B cell (primary cell): Measurements from ENCODE around the gene USP53. TPM values are rescaled to one million over a fixed set of nuclear protein-coding genes. Genes with fewer than 3 reads are reported as not detected.
"Not testable (repeated sequence)": the region's sequence is repeated elsewhere in the genome, so short reads cannot be mapped to it uniquely, and the experiment has no call there.

ENCODE experiments used
- ATAC-seq: fragments of 200-7000 bp; cut with Tn5 transposase; one replicate; pipeline ENCODE4 v1.10.0; 2021; ENCODE audit warnings: low read depth, mild to moderate bottlenecking, moderate number of reproducible peaks, moderate library complexity
- CTCF ChIA-PET: fragments of 350-600 bp; sonication (Branson Sonifier 250); formaldehyde crosslinking; loops from one replicate; lab custom pipeline; 2021; ENCODE audit warnings: antibody characterized with exemption, inconsistent platforms; lab: Charles Lee
- POLR2A ChIA-PET: fragments of 350-600 bp; sonication (Branson Sonifier 250); formaldehyde crosslinking; loops from one replicate; lab custom pipeline; 2021; ENCODE audit warnings: antibody characterized with exemption; lab: Charles Lee
- DNase-seq: peaks from one replicate; pipeline ENCODE4 v3.0.0; 2013
- H2AFZ ChIP-seq: 2 replicates; pipeline ENCODE4 v1.6.1; 2012; ENCODE audit warnings: mild to moderate bottlenecking, low read depth, low read length; ENCODE audit not compliant: insufficient read depth, poor library complexity, severe bottlenecking
- H3K27ac ChIP-seq, 2 donors: 1 replicate in 1 of 2; 2 replicates in 1 of 2; pipeline ENCODE4 v1.5.1; 2012 to 2013; ENCODE audit warnings: low read length in 2 of 2, mild to moderate bottlenecking in 2 of 2, moderate library complexity in 1 of 2
- H3K27me3 ChIP-seq, 4 experiments: fragments of 200-600 bp in 1 of 4; sonication (generic) in 1 of 4; replicated peaks in 1 of 4; 1 replicate in 2 of 4; 2 replicates in 2 of 4; pipeline versions ENCODE4 v1.6.1 to v1.7.0; 2013 to 2016; ENCODE audit warnings: low read length in 3 of 4, mild to moderate bottlenecking in 2 of 4, mixed read lengths in 1 of 4, moderate library complexity in 1 of 4; ENCODE audit not compliant: insufficient read depth in 4 of 4, control insufficient read depth in 3 of 4; ENCODE audit errors: control extremely low read depth in 1 of 4
- H3K36me3 ChIP-seq, 2 experiments: replicated peaks in 1 of 2; 1 replicate in 1 of 2; 2 replicates in 1 of 2; pipeline versions ENCODE4 v1.6.1 to v1.7.1; 2013; ENCODE audit warnings: low read length in 1 of 2; ENCODE audit not compliant: insufficient read depth in 2 of 2, control insufficient read depth in 1 of 2; ENCODE audit errors: control extremely low read depth in 1 of 2, extremely low read depth in 1 of 2
- H3K4me1 ChIP-seq, 2 donors: fragments of 200-600 bp in 1 of 2; sonication (generic) in 1 of 2; 1 replicate in 1 of 2; 2 replicates in 1 of 2; pipeline versions ENCODE4 v1.5.1 to v1.6.1; 2013 to 2017; ENCODE audit warnings: low read length in 2 of 2; ENCODE audit not compliant: control insufficient read depth in 2 of 2, insufficient read depth in 2 of 2
- H3K4me2 ChIP-seq: replicated peaks from 2 replicates; pipeline ENCODE3; 2012; ENCODE audit warnings: mild to moderate bottlenecking, low read depth, low read length; ENCODE audit not compliant: poor library complexity, severe bottlenecking
- H3K4me3 ChIP-seq, 5 experiments: fragments of 200-600 bp in 1 of 5; sonication (generic) in 1 of 5; 1 replicate in 3 of 5; 2 replicates in 2 of 5; pipeline versions ENCODE4 v1.5.1 to v1.7.0; 2011 to 2016; ENCODE audit warnings: low read length in 4 of 5, mild to moderate bottlenecking in 4 of 5, low read depth in 2 of 5, control low read depth in 1 of 5, moderate library complexity in 1 of 5; ENCODE audit not compliant: insufficient read depth in 1 of 5; ENCODE audit errors: control extremely low read depth in 1 of 5, extremely low read depth in 1 of 5
- H3K79me2 ChIP-seq: fragments of 200-600 bp; sonication (generic); one replicate; pipeline ENCODE4 v1.6.0; 2016; ENCODE audit warnings: low read length; ENCODE audit not compliant: control insufficient read depth, insufficient read depth
- H3K9ac ChIP-seq: fragments of 200-600 bp; sonication (generic); 2 replicates; pipeline ENCODE4 v1.6.1; 2017; ENCODE audit warnings: mild to moderate bottlenecking, low read length, moderate library complexity
- H3K9me3 ChIP-seq, 3 donors: one replicate each; pipeline versions ENCODE4 v1.6.1 to v1.7.1; 2013; ENCODE audit warnings: low read length in 2 of 3; ENCODE audit not compliant: control insufficient read depth in 2 of 3, insufficient read depth in 1 of 3; ENCODE audit errors: control extremely low read depth in 1 of 3
- H4K20me1 ChIP-seq: 2 replicates; pipeline ENCODE4 v1.6.0; 2012; ENCODE audit warnings: mild to moderate bottlenecking, low read length; ENCODE audit not compliant: insufficient read depth, control insufficient read depth, poor library complexity, severe bottlenecking
- H3K27ac Mint-ChIP-seq: one replicate; pipeline ENCODE4 v1.8.0; 2021; ENCODE audit warnings: mixed read lengths
- H3K27me3 Mint-ChIP-seq: one replicate; pipeline ENCODE4 v1.8.0; 2021; ENCODE audit warnings: mixed read lengths
- H3K4me1 Mint-ChIP-seq: one replicate; pipeline ENCODE4 v1.8.0; 2021; ENCODE audit warnings: mixed read lengths
- H3K4me3 Mint-ChIP-seq: one replicate; pipeline ENCODE4 v1.8.0; 2021; ENCODE audit warnings: mixed read lengths
- H3K9me3 Mint-ChIP-seq: one replicate; pipeline ENCODE4 v1.8.0; 2022; ENCODE audit warnings: mixed read lengths; ENCODE audit not compliant: insufficient read depth
- EZH2 ChIP-seq: IDR thresholded peaks from 2 replicates; pipeline ENCODE4 v1.6.1; 2012; ENCODE audit warnings: borderline replicate concordance, low read depth, mild to moderate bottlenecking, moderate library complexity, low read length; ENCODE audit not compliant: insufficient read depth, poor library complexity, severe bottlenecking
- WGBS: methylation state at CpG from one replicate; pipeline ENCODE4 v1.1.5; 2013; ENCODE audit warnings: missing lambda C conversion rate; ENCODE audit not compliant: insufficient coverage; 5-methylcytosine and 5-hydroxymethylcytosine counted together
- intact Hi-C: fragments of 100-400 bp; cut with micrococcal nuclease; formaldehyde crosslinking; loops from one replicate; pipeline ENCODE4 v1.10.0; 2022
- polyA plus RNA-seq: library from polyadenylated mRNA; depleted of rRNA; stranded (reverse); fragments of >200 nt; gene quantifications from 2 replicates; pipeline ENCODE4 v1.2.3, GENCODE V29; 2012
- total RNA-seq, 2 donors: library from RNA; stranded (reverse); fragments of 120-200 nt in 1 of 2; gene quantifications; 1 replicate in 1 of 2; 2 replicates in 1 of 2; pipeline versions ENCODE4 v1.2.3 to v1.2.4, GENCODE V29; 2013 to 2022
- TF ChIP-seq, protein P1 (sequence below): fragments of 200-600 bp; IDR thresholded peaks from one replicate; pipeline ENCODE4 v1.8.0; 2022; ENCODE audit warnings: antibody characterized with exemption, mild to moderate bottlenecking

The USP53 gene
- total and polyA plus RNA-seq, 2 donors (not counting 1 experiment from before 2014, with no cell fraction given) = 12.9 to 45.0 TPM

DNA sequence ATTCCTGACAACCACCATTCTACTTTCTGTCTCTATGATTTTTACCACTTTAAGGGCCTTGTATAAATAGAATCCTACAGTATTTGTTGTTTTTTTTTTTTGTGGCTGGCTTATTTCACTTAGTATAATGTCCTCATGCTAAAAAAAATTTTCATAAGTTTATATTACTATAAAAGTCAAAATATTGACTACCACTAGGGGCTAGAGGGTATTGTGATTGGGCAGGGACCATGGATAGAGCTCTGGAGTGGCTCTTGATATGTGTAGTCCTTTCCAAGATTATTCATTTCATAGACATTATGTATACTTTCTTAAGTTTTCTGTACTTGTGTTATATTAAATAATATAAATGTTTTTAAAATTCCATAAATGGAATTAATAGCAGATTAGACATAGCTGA lies 42.3 kb upstream of the USP53 start:
- Histone ChIP-seq H3K27ac (no peak overlapping the region), H3K36me3 (no peaks in the 10 kb centered on the region), H3K4me3 (no peak overlapping the region), H3K4me2 (no peak overlapping the region), H4K20me1 (no peaks in the 10 kb centered on the region), H3K79me2 (no peaks in the 10 kb centered on the region), H3K27me3 (no peaks in the 10 kb centered on the region), H2AFZ (no peak overlapping the region), H3K9me3 (peaks cover 0 to 1% (median 0%) of the 10 kb centered on the region in 3 donors), H3K4me1 (no peaks in the 10 kb centered on the region), H3K9ac (no peak overlapping the region)
- ATAC-seq (no peak), DNase-seq (no peak)
- POLR2A ChIA-PET = no interaction called here
- TF ChIP-seq EZH2 = no peak
- TF ChIP-seq, protein P1, sequence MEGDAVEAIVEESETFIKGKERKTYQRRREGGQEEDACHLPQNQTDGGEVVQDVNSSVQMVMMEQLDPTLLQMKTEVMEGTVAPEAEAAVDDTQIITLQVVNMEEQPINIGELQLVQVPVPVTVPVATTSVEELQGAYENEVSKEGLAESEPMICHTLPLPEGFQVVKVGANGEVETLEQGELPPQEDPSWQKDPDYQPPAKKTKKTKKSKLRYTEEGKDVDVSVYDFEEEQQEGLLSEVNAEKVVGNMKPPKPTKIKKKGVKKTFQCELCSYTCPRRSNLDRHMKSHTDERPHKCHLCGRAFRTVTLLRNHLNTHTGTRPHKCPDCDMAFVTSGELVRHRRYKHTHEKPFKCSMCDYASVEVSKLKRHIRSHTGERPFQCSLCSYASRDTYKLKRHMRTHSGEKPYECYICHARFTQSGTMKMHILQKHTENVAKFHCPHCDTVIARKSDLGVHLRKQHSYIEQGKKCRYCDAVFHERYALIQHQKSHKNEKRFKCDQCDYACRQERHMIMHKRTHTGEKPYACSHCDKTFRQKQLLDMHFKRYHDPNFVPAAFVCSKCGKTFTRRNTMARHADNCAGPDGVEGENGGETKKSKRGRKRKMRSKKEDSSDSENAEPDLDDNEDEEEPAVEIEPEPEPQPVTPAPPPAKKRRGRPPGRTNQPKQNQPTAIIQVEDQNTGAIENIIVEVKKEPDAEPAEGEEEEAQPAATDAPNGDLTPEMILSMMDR = no peak
- CTCF ChIA-PET = no interaction called here
- Mint-ChIP-seq H3K4me1 (no peaks in the 10 kb centered on the region), H3K9me3 (no peaks in the 10 kb centered on the region), H3K27ac (no peak overlapping the region), H3K27me3 (no peaks in the 10 kb centered on the region), H3K4me3 (no peak overlapping the region)
- intact Hi-C loops = no loop called here

DNA sequence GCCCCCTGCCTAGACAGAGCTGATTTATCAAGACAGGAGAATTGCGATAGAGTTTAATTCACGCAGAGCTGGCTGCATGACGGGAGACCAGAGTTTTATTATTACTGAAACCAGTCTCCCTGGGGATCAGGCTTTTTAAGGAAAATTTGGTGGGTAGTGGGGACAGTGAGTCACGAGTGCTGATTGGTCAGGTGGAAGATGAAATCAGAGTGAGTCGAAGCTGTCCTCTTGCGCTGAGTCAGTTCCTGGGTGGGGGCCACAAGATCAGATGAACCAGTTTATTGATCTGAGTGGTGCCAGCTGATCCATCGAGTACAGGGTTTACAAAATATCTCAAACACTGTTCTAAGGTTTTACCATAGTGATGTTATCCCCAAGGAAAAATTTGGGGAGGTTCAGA lies 40.3 kb upstream of the USP53 start:
- no peaks in the 10 kb centered on the region for H3K27me3 Mint-ChIP-seq
- no peak overlapping the region for H3K27ac ChIP-seq
- peaks cover 0 to under 1% (median 0%) of the 10 kb centered on the region in 3 donors for H3K9me3 ChIP-seq
- no peaks in the 10 kb centered on the region for H3K79me2 ChIP-seq
- no peak overlapping the region for H3K4me3 ChIP-seq
- H3K9ac ChIP-seq = no peak overlapping the region
- H3K27me3 ChIP-seq = no peaks in the 10 kb centered on the region
- no peak overlapping the region for H3K27ac Mint-ChIP-seq
- CTCF ChIA-PET = no interaction called here
- H3K9me3 Mint-ChIP-seq = no peaks in the 10 kb centered on the region
- H2AFZ ChIP-seq = no peak overlapping the region
- POLR2A ChIA-PET = no interaction called here
- H3K4me1 ChIP-seq = no peaks in the 10 kb centered on the region
- H3K4me1 Mint-ChIP-seq = no peaks in the 10 kb centered on the region
- 84% methylated on average over 6 of the region's 7 CpGs for WGBS
- ATAC-seq (no peak), DNase-seq (no peak)
- no peaks in the 10 kb centered on the region for H4K20me1 ChIP-seq
- intact Hi-C loops = no loop called here
- no peak for TF ChIP-seq EZH2
- TF ChIP-seq, protein P1 = no peak
- H3K4me2 ChIP-seq = no peak overlapping the region
- no peaks in the 10 kb centered on the region for H3K36me3 ChIP-seq
- H3K4me3 Mint-ChIP-seq = no peak overlapping the region

DNA sequence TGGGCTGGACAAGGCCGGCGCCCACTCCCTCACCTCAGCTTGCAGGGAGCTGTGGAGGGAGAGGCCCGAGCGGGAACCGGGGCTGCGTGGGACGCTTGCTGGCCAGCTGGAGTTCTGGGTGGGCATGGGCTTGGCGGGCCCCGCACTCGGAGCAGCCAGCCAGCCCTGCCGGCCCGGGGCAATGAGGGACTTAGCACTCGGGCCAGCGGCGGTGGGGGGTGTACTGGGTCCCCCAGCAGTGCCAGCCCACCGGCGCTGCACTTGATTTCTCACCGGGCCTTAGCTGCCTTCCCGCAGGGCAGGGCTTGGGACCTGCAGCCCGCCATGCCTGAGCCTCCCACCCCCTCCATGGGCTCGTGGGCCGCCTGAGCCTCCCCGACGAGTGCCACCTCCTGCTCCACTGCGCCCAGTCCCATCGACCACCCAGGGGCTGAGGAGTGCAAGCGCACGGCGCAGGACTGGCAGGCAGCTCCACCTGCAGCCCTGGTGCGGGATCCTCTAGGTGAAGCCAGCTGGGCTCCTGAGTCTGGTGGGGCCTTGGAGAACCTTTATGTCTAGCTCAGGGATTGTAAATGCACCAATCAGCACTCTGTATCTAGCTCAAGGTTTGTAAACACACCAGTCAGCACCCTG lies 38.7 kb upstream of the USP53 start:
- CTCF ChIA-PET = not testable (repeated sequence)

More for the DNA sequence above, 38.7 kb upstream of the USP53 start:
- H3K9ac ChIP-seq, H3K4me1 ChIP-seq, DNase-seq, H3K27ac Mint-ChIP-seq, ATAC-seq, H3K9me3 Mint-ChIP-seq, H2AFZ ChIP-seq, H3K4me2 ChIP-seq, H3K27me3 ChIP-seq, H3K36me3 ChIP-seq, H3K9me3 ChIP-seq, POLR2A ChIA-PET, H4K20me1 ChIP-seq, intact Hi-C loops, H3K4me3 ChIP-seq, H3K4me3 Mint-ChIP-seq, H3K27ac ChIP-seq, H3K27me3 Mint-ChIP-seq, H3K4me1 Mint-ChIP-seq, H3K79me2 ChIP-seq: not testable (repeated sequence)
- 97% methylated on average over 29 of the region's 30 CpGs for WGBS
